Mucosa of descending colon (tissue), 3 donors: Measurements from ENCODE around the gene SDK2. TPM values are rescaled to one million over a fixed set of nuclear protein-coding genes. Genes with fewer than 3 reads are reported as not detected.

Experiments used
- ATAC-seq: fragments of 200-7000 bp; cut with Tn5 transposase; one replicate; pipeline ENCODE4 v1.9.1; 2020; ENCODE audit warnings: mild to moderate bottlenecking, moderate library complexity
- DNase-seq, 3 donors: peaks; one replicate each; pipeline ENCODE4 v3.0.0-alpha.2; 2020
- H3K36me3 ChIP-seq: fragments of 200-600 bp; one replicate; pipeline ENCODE4 v1.8.0; 2021; ENCODE audit warnings: low read depth, mild to moderate bottlenecking
- H3K4me1 ChIP-seq: fragments of 200-600 bp; one replicate; pipeline ENCODE4 v1.8.0; 2021; ENCODE audit warnings: low read depth, mild to moderate bottlenecking
- H3K4me3 ChIP-seq: fragments of 200-600 bp; one replicate; pipeline ENCODE4 v1.8.0; 2021; ENCODE audit warnings: mild to moderate bottlenecking
- H3K9me3 ChIP-seq: fragments of 200-600 bp; one replicate; pipeline ENCODE4 v1.8.0; 2021; ENCODE audit warnings: mild to moderate bottlenecking
- intact Hi-C, 2 donors: fragments of 100-400 bp; cut with DNase I in 1 of 2; cut with micrococcal nuclease in 1 of 2; formaldehyde crosslinking; loops; one replicate each; pipeline versions ENCODE4 v1.11.0 to v1.11.1; 2022; cut with DNase I, micrococcal nuclease
- total RNA-seq, 3 donors: library from RNA; stranded (reverse); fragmentation: NEBNext Ultra II Directional in 2 of 3; extraction: Animal tissue kit (Norgen Biotek cat#: 25700) in 2 of 3; gene quantifications; one replicate each; pipeline versions ENCODE4 v1.2.1 to v1.2.4, GENCODE V29; 2021 to 2023
- TF ChIP-seq, protein P1 (sequence below): fragments of 200-600 bp; IDR thresholded peaks from one replicate; pipeline ENCODE4 v1.8.0; 2022; ENCODE audit warnings: antibody characterized with exemption, mild to moderate bottlenecking
- donor health status: DM: no; HTN: no; CAD: no; lungs with moderate emphysema.
- donor health status: DM: no; HTN: no; CAD: no.
- donor health status: DM: no; HTN: yes; CAD: no.

SDK2 gene
- total RNA-seq, 3 donors from 2014 or later = 1.2 to 1.6 (median 1.3) TPM

DNA sequence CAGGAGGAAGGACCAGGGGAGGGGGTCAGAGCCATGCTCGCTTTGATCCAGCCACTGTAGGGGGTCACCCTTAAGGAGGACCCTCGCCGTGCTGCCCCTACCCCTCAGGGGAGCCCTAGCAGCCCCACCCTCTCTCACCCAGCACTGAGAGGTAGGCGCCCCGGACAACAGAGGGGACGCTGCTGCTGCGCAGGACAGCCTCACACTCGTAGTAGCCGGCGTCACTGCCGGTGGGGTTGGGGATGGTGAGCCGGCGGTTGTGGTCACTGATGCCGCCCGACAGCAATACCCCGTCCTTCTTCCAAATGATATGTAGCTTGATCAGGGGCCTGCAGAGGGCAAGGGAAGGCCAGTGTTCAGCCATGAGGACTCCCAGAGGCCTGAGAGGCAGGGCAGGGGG lies 206.4 kb downstream of the SDK2 start:
- ATAC-seq = no peak
- intact Hi-C loops = loop anchor here in 1 of 2 donors (10.0 kb wide), 1 partner anchor 737 kb away; no protein-coding TSS in a partner anchor
- H3K4me1 ChIP-seq = no peaks in the 10 kb centered on the region
- H3K36me3 ChIP-seq = no peaks in the 10 kb centered on the region
- no peak for DNase-seq
- TF ChIP-seq, protein P1, sequence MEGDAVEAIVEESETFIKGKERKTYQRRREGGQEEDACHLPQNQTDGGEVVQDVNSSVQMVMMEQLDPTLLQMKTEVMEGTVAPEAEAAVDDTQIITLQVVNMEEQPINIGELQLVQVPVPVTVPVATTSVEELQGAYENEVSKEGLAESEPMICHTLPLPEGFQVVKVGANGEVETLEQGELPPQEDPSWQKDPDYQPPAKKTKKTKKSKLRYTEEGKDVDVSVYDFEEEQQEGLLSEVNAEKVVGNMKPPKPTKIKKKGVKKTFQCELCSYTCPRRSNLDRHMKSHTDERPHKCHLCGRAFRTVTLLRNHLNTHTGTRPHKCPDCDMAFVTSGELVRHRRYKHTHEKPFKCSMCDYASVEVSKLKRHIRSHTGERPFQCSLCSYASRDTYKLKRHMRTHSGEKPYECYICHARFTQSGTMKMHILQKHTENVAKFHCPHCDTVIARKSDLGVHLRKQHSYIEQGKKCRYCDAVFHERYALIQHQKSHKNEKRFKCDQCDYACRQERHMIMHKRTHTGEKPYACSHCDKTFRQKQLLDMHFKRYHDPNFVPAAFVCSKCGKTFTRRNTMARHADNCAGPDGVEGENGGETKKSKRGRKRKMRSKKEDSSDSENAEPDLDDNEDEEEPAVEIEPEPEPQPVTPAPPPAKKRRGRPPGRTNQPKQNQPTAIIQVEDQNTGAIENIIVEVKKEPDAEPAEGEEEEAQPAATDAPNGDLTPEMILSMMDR = no peak
- no peaks in the 10 kb centered on the region for H3K9me3 ChIP-seq
- no peak overlapping the region for H3K4me3 ChIP-seq

GRCh38 chr17:73436954-73437353 lies 207.3 kb downstream of the SDK2 start:
- TF ChIP-seq, protein P1 = no peak
- ATAC-seq (no peak), DNase-seq (no peak)
- no peaks in the 10 kb centered on the region for H3K36me3 ChIP-seq
- H3K4me3 ChIP-seq = no peak overlapping the region
- H3K4me1 ChIP-seq = no peaks in the 10 kb centered on the region
- H3K9me3 ChIP-seq = no peaks in the 10 kb centered on the region
- intact Hi-C loops = loop anchor here in 1 of 2 donors (10.0 kb wide), 1 partner anchor 738 kb away; no protein-coding TSS in a partner anchor

GRCh38 chr17:73435412-73435811 lies 208.8 kb downstream of the SDK2 start:
- no peak for DNase-seq
- Histone ChIP-seq H3K36me3 (no peaks in the 10 kb centered on the region), H3K4me3 (no peak overlapping the region), H3K9me3 (no peaks in the 10 kb centered on the region), H3K4me1 (peaks cover 7% of the 10 kb centered on the region)
- intact Hi-C loops = loop anchor here in 1 of 2 donors (10.0 kb wide), 1 partner anchor 739 kb away; no protein-coding TSS in a partner anchor
- ATAC-seq = no peak
- TF ChIP-seq, protein P1 = no peak

DNA sequence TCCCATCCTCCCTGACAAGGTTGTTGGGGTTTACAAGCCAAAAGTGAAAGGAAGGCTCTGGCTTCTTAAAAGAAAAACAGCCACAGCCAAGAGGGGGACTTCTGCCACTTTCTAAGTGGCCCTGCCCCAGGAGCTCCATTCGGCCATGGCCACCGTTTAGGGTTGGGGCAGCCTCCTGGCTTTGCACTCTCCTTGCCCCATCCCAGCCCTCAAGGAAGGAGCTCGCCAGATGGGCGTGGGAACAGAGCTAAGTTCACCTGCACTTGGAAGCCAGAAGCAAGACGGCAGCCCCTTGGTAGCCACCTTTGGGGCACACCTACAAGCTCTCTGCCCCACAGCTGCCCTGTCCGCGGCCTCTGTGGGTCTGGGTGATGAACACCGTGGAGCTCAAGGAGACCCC lies 210.1 kb downstream of the SDK2 start:
- no peak for ATAC-seq
- no peaks in the 10 kb centered on the region for H3K9me3 ChIP-seq
- no peaks in the 10 kb centered on the region for H3K36me3 ChIP-seq
- no peak for DNase-seq
- TF ChIP-seq, protein P1 = no peak
- no peak overlapping the region for H3K4me3 ChIP-seq
- H3K4me1 ChIP-seq = peaks cover 19% of the 10 kb centered on the region
- intact Hi-C loops = loop anchor here (5.0 to 10.0 kb wide), 2 partner anchors 741 to 743 kb away; no protein-coding TSS in a partner anchor

- Histone ChIP-seq H3K4me3 (no peak overlapping the region), H3K36me3 (no peaks in the 10 kb centered on the region), H3K9me3 (no peaks in the 10 kb centered on the region), H3K4me1 (peaks cover 19% of the 10 kb centered on the region)
- TF ChIP-seq, protein P1 = no peak
- DNase-seq (no peak), ATAC-seq (no peak)
- intact Hi-C loops = loop anchor here (5.0 to 10.0 kb wide), 2 partner anchors 741 to 744 kb away; no protein-coding TSS in a partner anchor
Observed at GRCh38 chr17:73433501-73433900, 210.7 kb downstream of the SDK2 start.
